Measurements from ENCODE around the gene SSTR3.

- TF ChIP-seq CTCF (conservative IDR thresholded peaks at IDR 0.05; ENCODE audit: low read length), result no peak
- TF ChIP-seq EZH2phosphoT487 (IDR thresholded peaks at IDR 0.05; ENCODE audit: borderline replicate concordance, low read depth, low read length), result no peak
Measured at GRCh38 chr22:37186997-37187522, 25.2 kb downstream of the SSTR3 start.

Data from OCI-LY7 (cell line).